Natural killer cell (primary cell): Measurements from ENCODE around the gene PEDS1. TPM values are rescaled to one million over a fixed set of nuclear protein-coding genes. Genes with fewer than 3 reads are reported as not detected.
"Not testable (repeated sequence)": the region's sequence is repeated elsewhere in the genome, so short reads cannot be mapped to it uniquely, and the experiment has no call there.

Experiments
- ATAC-seq, 3 donors: fragments of 150-1000 bp in 2 of 3; fragments of 200-7000 bp in 1 of 3; cut with Tn5 transposase; 1 replicate in 1 of 3; 2 replicates in 2 of 3; pipeline ENCODE4 v1.10.0; 2021; ENCODE audit warnings: mild to moderate bottlenecking in 2 of 3, moderate library complexity in 2 of 3
- DNase-seq, 2 donors: peaks; one replicate each; pipeline versions ENCODE4 v3.0.0 to v3.0.0-alpha.2; 2013 to 2021; ENCODE audit warnings: mixed read lengths in 1 of 2
- H3K27ac ChIP-seq: one replicate; pipeline ENCODE4 v1.5.1; 2013; ENCODE audit warnings: mild to moderate bottlenecking, low read length
- H3K27me3 ChIP-seq: one replicate; pipeline ENCODE4 v1.6.1; 2013; ENCODE audit warnings: low read length; ENCODE audit not compliant: control insufficient read depth, insufficient read depth
- H3K36me3 ChIP-seq: one replicate; pipeline ENCODE4 v1.6.1; 2013; ENCODE audit warnings: low read length; ENCODE audit not compliant: control insufficient read depth, insufficient read depth
- H3K4me1 ChIP-seq: one replicate; pipeline ENCODE4 v1.6.1; 2013; ENCODE audit warnings: low read length; ENCODE audit not compliant: control insufficient read depth, insufficient read depth
- H3K4me3 ChIP-seq: one replicate; pipeline ENCODE4 v1.5.1; 2013; ENCODE audit warnings: low read length
- H3K9me3 ChIP-seq: one replicate; pipeline ENCODE4 v1.6.1; 2013; ENCODE audit warnings: low read length; ENCODE audit not compliant: control insufficient read depth, insufficient read depth
- H3K27ac Mint-ChIP-seq, 2 donors: one replicate each; pipeline ENCODE4 v1.8.0; 2022; ENCODE audit warnings: mild to moderate bottlenecking in 2 of 2, mixed read lengths in 2 of 2, moderate library complexity in 1 of 2
- H3K27me3 Mint-ChIP-seq, 2 donors: one replicate each; pipeline ENCODE4 v1.8.0; 2022; ENCODE audit warnings: low read depth in 2 of 2, mixed read lengths in 2 of 2
- H3K36me3 Mint-ChIP-seq: one replicate; pipeline ENCODE4 v1.8.0; 2022; ENCODE audit warnings: mixed read lengths
- H3K4me1 Mint-ChIP-seq, 2 donors: one replicate each; pipeline ENCODE4 v1.8.0; 2022; ENCODE audit warnings: mixed read lengths in 2 of 2
- H3K4me3 Mint-ChIP-seq: one replicate; pipeline ENCODE4 v1.8.0; 2022; ENCODE audit warnings: mild to moderate bottlenecking, moderate library complexity, mixed read lengths
- H3K9me3 Mint-ChIP-seq, 2 donors: one replicate each; pipeline ENCODE4 v1.8.0; 2022; ENCODE audit warnings: mixed read lengths in 2 of 2
- WGBS: methylation state at CpG from one replicate; pipeline ENCODE4 v1.1.7; 2013; ENCODE audit warnings: missing lambda C conversion rate; ENCODE audit not compliant: insufficient coverage; 5-methylcytosine and 5-hydroxymethylcytosine counted together
- intact Hi-C: fragments of 100-400 bp; cut with micrococcal nuclease; formaldehyde crosslinking; loops from one replicate; pipeline ENCODE4 v1.14.2; 2022
- total RNA-seq, 4 donors: library from RNA; stranded (reverse); fragments of 120-200 nt in 1 of 4; gene quantifications; one replicate each; pipeline versions ENCODE4 v1.2.3 to v1.2.4, GENCODE V29; 2013 to 2022
- TF ChIP-seq, protein P1 (sequence below): fragments of 200-600 bp; IDR thresholded peaks from one replicate; pipeline ENCODE4 v1.8.0; 2022; ENCODE audit warnings: antibody characterized with exemption

The PEDS1 gene
- total RNA-seq, 3 donors from 2014 or later (not counting 1 experiment from before 2014, with no cell fraction given): 27.4 to 32.8 (median 31.5) TPM

DNA sequence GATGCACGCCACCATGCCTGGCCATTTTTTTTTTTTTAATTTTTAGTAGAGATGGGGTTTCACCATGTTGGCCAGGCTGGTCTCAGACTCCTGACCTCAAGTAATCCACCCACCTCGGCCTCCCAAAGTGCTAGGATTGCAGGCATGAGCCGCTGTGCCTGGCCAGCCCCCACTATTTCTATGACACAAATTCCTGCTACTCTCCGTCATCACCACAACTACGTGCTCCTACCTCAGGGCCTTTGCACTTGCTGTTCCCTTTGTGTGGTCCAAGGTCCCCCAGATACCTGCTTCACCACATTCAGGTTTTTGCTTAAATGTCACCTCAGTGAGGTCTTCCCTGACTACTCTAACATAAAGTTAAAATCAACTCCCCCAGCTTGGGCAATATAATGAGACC lies 31.9 kb upstream of the PEDS1 start:
- ATAC-seq (no peak), DNase-seq (no peak)
- H3K4me1 Mint-ChIP-seq: peaks cover 5 to 6% of the 10 kb centered on the region in 2 donors
- Histone ChIP-seq H3K27me3 (peaks cover 2% of the 10 kb centered on the region), H3K36me3 (no peaks in the 10 kb centered on the region), H3K4me1 (peaks cover 6% of the 10 kb centered on the region), H3K4me3 (no peak overlapping the region), H3K27ac (no peak overlapping the region), H3K9me3 (no peaks in the 10 kb centered on the region)
- peaks cover 11 to 27% of the 10 kb centered on the region in 2 donors for H3K27me3 Mint-ChIP-seq
- no peak overlapping the region for H3K4me3 Mint-ChIP-seq
- TF ChIP-seq, protein P1, sequence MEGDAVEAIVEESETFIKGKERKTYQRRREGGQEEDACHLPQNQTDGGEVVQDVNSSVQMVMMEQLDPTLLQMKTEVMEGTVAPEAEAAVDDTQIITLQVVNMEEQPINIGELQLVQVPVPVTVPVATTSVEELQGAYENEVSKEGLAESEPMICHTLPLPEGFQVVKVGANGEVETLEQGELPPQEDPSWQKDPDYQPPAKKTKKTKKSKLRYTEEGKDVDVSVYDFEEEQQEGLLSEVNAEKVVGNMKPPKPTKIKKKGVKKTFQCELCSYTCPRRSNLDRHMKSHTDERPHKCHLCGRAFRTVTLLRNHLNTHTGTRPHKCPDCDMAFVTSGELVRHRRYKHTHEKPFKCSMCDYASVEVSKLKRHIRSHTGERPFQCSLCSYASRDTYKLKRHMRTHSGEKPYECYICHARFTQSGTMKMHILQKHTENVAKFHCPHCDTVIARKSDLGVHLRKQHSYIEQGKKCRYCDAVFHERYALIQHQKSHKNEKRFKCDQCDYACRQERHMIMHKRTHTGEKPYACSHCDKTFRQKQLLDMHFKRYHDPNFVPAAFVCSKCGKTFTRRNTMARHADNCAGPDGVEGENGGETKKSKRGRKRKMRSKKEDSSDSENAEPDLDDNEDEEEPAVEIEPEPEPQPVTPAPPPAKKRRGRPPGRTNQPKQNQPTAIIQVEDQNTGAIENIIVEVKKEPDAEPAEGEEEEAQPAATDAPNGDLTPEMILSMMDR: no peak
- 91% methylated on average over 5 of the region's 5 CpGs for WGBS
- no peaks in the 10 kb centered on the region for H3K9me3 Mint-ChIP-seq
- H3K27ac Mint-ChIP-seq: no peak overlapping the region
- no peaks in the 10 kb centered on the region for H3K36me3 Mint-ChIP-seq
- intact Hi-C loops: no loop called here

DNA sequence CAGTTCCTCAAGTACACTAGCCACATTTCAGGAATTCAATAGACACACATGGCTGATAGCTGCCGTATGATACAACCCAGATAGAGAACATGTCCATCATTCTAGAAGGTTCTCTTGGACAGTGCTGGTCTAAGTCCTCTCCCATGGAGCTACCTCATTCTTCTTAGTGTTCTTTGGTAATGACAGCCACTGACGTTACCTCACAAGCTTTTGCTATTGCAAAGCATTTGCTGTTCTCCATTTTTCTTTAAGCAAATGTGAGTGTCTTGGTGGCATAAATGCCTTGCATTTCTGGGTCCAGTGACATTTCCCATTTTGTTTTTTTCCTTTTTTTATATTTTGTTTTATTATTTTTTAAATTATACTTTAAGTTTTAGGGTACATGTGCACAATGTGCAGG lies 28.8 kb upstream of the PEDS1 start:
- no peaks in the 10 kb centered on the region for H3K36me3 Mint-ChIP-seq
- no peak for DNase-seq
- no peak for ATAC-seq
- no peaks in the 10 kb centered on the region for H3K36me3 ChIP-seq
- H3K27ac ChIP-seq: no peak overlapping the region
- no peak overlapping the region for H3K4me3 ChIP-seq
- H3K4me1 ChIP-seq: peaks cover 3% of the 10 kb centered on the region
- WGBS: 89% methylated on average over 2 of the region's 2 CpGs
- peaks cover 2% of the 10 kb centered on the region for H3K27me3 ChIP-seq
- no peak overlapping the region for H3K27ac Mint-ChIP-seq
- H3K9me3 Mint-ChIP-seq: no peaks in the 10 kb centered on the region
- peaks cover 6 to 10% of the 10 kb centered on the region in 2 donors for H3K4me1 Mint-ChIP-seq
- no peaks in the 10 kb centered on the region for H3K9me3 ChIP-seq
- TF ChIP-seq, protein P1: no peak
- H3K4me3 Mint-ChIP-seq: no peak overlapping the region
- intact Hi-C loops: no loop called here
- H3K27me3 Mint-ChIP-seq: peaks cover 15 to 27% of the 10 kb centered on the region in 2 donors

DNA sequence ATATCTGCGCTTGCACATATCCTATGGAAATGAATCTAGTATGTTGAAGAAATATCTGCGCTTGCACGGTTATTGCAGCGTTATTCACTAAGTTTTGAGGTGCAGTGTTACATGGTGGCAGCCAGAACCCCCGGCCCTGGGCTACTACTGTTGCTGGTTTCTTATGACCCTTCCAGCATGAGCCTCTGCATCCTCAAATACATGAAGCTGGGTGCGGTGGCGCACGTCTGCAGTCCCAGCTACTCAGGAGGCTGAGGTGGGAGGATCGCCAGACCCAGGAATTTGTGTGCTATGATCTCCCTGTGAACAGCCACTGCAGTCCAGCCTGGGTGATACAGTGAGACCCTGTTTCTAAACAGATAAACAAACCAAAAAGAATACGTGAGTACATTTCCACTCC lies 27.8 kb upstream of the PEDS1 start:
- Mint-ChIP-seq H3K4me1 (peaks cover 6 to 10% of the 10 kb centered on the region in 2 donors), H3K4me3 (no peak overlapping the region), H3K9me3 (no peaks in the 10 kb centered on the region), H3K27me3 (peaks cover 15 to 26% of the 10 kb centered on the region in 2 donors), H3K27ac (no peak overlapping the region), H3K36me3 (no peaks in the 10 kb centered on the region)
- Histone ChIP-seq H3K36me3 (no peaks in the 10 kb centered on the region), H3K27ac (no peak overlapping the region), H3K4me1 (peaks cover 1% of the 10 kb centered on the region), H3K27me3 (peaks cover 2% of the 10 kb centered on the region), H3K9me3 (no peaks in the 10 kb centered on the region), H3K4me3 (no peak overlapping the region)
- WGBS: 97% methylated on average over 10 of the region's 10 CpGs
- TF ChIP-seq, protein P1: no peak
- intact Hi-C loops: no loop called here
- no peak for DNase-seq
- no peak for ATAC-seq

DNA sequence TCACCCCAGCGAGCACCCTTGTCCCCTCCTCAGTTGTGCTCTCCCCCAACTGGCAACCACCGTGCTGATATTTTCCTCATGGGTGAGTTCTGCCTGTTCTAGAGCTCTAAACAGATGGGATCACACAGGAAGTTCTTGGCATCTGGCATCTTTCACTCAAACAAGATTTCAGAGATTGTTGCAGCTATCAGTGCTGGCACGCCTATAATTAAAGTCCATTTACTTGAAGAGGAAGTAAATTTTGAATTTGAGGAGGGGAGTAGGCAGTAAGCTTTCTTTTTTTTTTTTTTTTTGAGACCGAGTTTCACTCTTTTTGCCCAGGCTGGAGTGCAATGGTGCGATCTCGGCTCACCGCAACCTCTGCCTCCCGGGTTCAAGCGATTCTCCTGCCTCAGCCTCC lies 25.1 kb upstream of the PEDS1 start:
- ATAC-seq, intact Hi-C loops: not testable (repeated sequence)
- 90% methylated on average over 8 of the region's 9 CpGs for WGBS

More for the DNA sequence above, 25.1 kb upstream of the PEDS1 start:
- H3K4me1 Mint-ChIP-seq, H3K9me3 ChIP-seq, DNase-seq, H3K27me3 Mint-ChIP-seq, H3K36me3 ChIP-seq, H3K9me3 Mint-ChIP-seq, H3K4me1 ChIP-seq, H3K4me3 Mint-ChIP-seq, H3K27ac Mint-ChIP-seq, H3K36me3 Mint-ChIP-seq, H3K4me3 ChIP-seq, H3K27me3 ChIP-seq, H3K27ac ChIP-seq: not testable (repeated sequence)
